GM18517 (cell line): ENCODE results near the gene IFNA7.
"Not testable (repeated sequence)": the region's sequence is repeated elsewhere in the genome, so short reads cannot be mapped to it uniquely, and the experiment has no call there.

Experiments used
- ATAC-seq: cut with Tn5 transposase; IDR thresholded peaks from one replicate; pipeline ENCODE4 v1.9.1; 2021; ENCODE audit warnings: mild to moderate bottlenecking, moderate library complexity; ENCODE audit not compliant: unreplicated experiment

Gene IFNA7

DNA sequence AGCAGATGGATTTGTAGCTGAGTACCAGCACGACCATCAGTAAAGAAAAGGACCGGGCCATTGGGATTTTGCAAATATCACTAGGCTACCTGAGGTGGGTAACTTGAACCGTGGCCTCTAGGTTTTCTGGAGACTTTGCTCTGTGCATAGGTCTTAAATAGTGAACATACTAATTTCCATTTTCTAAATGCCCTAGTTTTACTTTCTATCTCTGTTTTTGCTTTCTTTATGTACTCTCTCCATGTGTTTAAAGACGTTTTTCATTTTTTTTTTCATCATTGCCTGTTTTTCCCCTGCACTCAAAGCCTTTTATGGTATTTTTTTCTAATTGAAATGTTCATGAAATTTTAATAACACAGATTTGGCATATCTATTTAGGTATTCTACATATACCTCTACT, at the start of gene IFNA7:
Gene IFNA7 (minus strand): TSS at position 101 of the 400 bp plus-strand sequence. CDS start 40 bp downstream, at position 61.
- ATAC-seq: not testable (repeated sequence)

- no peak for ATAC-seq
These were observed 49.6 kb upstream of the IFNA7 start for GRCh38 chr9:21251638-21252037.

DNA sequence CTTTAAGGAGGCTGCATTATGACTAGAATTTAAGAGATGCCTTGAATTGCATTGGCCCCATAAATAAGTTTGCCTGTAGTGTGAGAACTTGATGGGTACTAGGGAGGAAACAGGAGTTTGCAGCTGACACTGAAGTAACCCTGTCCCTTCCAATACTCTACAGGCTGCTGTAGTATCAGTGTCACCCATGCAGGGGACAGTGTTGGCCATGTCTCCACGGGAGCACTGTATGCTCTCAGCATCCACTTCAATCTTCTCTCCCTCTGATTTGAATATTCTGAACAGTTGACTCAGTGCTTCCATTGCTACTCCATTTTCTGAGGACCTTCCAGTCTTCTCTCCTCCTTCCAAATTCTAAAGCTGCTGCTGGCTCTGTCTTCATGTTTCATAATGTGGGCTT, 49.2 kb upstream of the IFNA7 start:
- ATAC-seq: no peak

- no peak for ATAC-seq
These were observed 42.8 kb upstream of the IFNA7 start for GRCh38 chr9:21244836-21245235.

GRCh38 chr9:21239911-21240310, 37.9 kb upstream of the IFNA7 start, which contains the start of gene IFNA14:
IFNA14 (minus strand) TSS chr9:21240005; CDS start chr9:21239935, 70 bp downstream.
- peak; percentile 45 for ATAC-seq

DNA sequence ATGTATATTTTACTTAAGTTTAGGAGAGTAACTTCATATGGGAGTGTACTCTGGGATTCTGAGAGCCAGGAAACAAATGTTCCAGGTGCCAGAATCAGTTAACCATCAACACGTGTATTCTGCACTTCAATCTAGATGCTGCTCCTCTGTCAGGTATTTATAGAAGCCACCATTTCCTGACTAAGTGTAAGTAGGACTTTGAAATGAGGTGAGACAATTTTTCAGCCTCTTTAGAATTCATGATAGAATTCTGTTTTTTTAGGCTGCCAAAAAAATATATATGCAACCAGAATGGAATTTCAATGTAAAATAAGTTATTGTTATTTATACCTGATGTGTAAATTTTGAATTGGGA, 34.3 kb upstream of the IFNA7 start:
- ATAC-seq: not testable (repeated sequence)

GRCh38 chr9:21235468-21236359, 33.7 kb upstream of the IFNA7 start:
- ATAC-seq: peak; percentile 82

DNA sequence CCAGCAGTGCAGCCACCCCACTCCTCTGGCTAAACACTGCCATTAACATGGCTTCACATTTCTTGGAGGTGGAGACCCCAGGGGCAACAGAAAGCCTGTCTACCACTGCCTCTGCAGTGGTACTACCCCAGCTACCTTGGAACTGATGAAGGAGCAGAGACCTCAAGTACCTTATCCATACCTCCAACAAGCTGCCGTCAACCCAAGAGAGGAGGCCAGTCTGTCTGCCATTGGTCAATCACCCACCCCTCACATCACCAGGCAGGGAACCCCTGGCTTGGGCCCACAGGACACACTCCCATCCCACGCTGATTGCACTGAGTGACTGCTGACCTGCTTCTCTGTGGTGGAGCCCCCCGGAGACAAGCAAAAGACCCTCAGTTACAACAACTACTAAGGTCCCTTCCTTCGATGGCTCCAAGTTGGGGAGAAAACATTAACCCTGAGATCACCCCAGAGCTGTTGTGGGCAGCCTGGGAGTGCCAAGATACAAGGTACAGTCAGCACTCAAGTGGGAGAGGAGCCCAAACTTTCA, 32.2 kb upstream of the IFNA7 start:
- no peak for ATAC-seq

DNA sequence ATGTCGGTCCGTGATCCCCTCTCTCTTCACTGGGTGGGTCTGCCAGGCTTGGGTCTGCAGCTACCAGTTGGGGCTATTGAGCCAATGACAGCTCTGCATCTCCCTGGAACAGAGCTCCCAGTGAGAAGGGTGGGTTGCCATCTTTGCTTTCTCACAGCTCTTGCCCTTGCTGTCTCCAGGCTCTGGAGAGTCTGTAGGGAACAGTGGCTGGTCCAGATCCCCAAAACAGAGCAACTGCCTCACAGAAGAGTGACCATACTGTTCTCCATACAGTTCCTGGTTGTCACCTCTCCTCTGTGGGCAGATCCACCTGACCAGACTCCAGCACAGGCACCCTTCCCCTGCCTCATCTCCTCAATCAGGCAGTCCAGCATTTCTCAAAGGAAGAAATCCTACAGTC, 31.3 kb upstream of the IFNA7 start:
- ATAC-seq: no peak

GRCh38 chr9:21228122-21228521, 26.1 kb upstream of the IFNA7 start, which contains the start of gene IFNA17:
IFNA17 (minus strand) TSS chr9:21228222; CDS start chr9:21228173, 49 bp downstream.
- ATAC-seq: no peak

DNA sequence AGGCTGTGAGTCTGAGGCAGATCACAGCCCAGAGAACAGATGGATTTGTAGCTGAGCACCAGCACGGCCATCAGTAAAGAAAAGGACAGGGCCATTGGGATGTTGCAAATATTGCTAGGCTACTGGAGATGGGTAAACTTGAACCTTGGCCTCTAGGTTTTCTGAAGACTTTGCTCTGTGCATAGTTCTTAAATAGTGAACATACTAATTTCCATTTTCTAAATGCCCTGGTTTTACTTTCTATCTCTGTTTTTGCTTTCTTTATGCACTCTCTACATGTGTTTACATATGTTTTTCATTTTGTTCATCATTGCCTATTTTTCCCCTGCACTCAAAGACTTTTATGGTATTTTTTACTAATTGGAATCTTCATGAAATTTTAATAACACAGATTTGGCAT, 15.2 kb upstream of the IFNA7 start, which contains the start of gene IFNA16:
Gene IFNA16 (minus strand): TSS at position 101 of the 400 bp plus-strand sequence. CDS start 6 bp downstream, at position 95.
- not testable (repeated sequence) for ATAC-seq

DNA sequence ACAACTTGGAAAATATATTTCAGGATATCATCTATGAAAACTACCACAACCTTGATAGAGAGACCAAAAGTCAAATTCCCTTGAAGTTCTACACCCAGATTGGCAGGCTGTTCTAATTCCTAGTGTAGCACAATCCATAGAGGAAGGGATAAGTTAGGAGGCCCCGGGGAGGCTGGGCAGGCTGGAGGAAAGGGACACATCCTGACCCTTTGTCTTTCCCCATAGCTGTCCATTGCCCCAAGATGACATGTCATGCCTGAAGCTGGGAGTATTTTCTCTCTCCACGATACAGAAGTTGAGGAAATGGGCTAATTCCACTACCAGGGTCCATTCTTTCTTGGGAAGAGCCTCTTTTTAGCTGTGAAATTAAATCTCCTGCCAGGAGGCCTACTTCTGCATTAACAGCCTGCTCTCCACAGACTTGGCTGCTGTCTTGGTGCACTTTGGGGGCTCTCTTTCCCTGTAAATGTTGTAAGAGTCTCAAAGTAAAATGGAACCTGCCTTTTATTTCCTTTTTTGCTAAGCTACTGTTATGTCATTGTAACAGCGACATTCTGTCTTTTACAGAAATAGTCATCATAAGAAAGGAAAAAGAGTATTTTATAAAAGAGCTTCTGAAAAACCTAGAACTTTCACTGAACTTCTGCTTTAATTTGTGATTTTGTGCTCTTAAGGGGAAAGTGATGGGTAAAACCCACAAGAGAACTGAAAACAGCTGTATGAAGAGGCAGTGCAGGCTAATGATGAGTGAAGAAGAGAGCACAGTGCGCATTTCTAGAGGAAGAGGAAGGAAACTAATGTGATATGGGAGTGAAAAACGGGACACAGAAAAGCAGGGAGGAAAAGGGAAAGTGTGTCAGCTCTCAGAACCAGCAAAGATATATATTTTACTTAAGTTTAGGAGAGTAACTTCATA, 11.7 kb upstream of the IFNA7 start:
- ATAC-seq: peak; percentile 81

DNA sequence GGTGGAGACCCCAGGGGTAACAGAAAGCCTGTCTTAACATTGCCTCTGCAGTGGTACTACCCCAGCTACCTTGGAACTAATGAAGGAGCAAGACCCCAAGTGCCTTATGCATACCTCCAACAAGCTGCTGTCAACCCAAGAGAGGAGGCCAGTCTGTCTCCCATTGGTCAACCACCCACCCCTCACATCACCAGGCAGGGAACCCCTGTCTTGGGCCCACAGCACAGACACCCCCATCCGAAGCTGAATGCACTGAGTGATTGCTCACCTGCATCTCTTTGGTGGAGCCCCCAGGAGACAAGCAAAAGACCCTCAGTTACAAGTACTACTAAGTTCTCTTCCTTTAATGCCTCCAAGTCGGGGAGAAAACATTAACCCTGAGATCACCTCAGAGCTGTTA, 10.2 kb upstream of the IFNA7 start:
- ATAC-seq: not testable (repeated sequence)

DNA sequence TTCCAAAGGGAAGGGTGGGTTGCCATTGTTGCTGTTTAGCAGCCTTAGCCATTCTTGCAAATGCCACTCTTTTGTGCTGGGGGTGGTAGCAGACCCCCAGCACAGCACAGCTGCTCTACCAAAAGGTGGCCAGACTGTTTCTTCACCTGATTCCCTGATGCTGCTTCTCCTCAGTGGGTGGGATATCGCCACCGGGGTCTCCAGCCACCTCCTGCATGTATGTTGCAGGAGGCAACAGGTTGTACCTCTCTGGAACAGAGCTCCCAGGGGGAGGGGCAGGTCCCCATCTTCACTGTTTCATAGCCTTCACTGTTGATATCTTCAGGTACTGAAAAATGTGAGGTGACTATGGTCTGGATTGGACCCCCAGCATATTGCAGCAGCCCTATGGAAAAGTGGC, 8.8 kb upstream of the IFNA7 start:
- not testable (repeated sequence) for ATAC-seq

DNA sequence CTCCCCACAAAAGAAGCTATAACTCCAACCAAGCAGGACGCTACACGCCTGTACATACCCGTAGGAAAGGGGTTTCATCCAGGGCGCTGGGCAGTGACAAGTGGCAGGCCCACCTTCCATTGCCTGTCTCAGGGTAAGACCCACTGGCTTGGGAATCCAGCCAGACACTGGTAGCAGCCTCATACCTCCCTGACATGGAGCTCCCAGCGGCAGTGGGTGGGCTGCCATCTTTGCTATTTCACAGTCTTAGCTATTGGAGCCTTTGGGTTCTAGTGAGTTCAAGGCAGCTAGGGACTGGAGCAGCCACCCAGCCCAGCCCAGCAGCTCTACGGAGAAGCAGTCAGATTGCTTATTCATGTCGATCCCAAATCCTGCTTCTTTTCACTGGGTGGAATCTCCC, 8.3 kb upstream of the IFNA7 start:
- no peak for ATAC-seq

DNA sequence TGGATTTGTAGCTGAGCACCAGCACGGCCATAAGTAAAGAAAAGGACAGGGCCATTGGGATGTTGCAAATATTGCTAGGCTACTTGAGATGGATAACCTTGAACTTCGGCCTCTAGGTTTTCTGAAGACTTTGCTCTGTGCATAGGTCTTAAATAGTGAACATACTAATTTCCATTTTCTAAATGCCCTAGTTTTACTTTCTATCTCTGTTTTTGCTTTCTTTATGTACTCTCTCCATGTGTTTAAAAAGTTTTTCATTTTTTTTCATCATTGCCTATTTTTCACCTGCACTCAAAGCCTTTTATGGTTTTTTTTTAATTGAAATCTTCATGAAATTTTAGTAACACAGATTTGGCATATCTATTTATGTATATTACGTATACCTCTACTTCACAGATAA, 5.0 kb upstream of the IFNA7 start, which contains the start of gene IFNA10:
Gene IFNA10 (minus strand): TSS at position 101 of the 400 bp plus-strand sequence. CDS start 46 bp downstream, at position 55.
- ATAC-seq: not testable (repeated sequence)

DNA sequence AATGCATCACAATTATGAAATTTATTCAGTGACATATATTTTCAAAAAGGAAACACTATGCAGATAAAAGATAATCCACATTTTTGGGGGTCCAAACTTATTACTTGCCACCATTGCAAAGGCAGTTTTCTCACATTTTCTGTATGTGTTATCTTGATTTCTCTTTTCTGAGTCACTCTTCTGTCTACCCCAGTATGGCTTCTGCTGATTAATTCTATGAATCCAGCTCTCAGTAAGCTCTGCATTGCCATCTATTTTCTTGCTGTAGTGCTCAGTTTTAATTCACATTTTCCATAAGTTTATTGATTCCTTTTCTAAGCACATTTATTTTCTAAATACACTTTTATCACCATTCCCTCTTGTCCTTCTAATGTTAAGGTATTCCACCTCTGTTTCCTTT, 3.2 kb upstream of the IFNA7 start:
- no peak for ATAC-seq

DNA sequence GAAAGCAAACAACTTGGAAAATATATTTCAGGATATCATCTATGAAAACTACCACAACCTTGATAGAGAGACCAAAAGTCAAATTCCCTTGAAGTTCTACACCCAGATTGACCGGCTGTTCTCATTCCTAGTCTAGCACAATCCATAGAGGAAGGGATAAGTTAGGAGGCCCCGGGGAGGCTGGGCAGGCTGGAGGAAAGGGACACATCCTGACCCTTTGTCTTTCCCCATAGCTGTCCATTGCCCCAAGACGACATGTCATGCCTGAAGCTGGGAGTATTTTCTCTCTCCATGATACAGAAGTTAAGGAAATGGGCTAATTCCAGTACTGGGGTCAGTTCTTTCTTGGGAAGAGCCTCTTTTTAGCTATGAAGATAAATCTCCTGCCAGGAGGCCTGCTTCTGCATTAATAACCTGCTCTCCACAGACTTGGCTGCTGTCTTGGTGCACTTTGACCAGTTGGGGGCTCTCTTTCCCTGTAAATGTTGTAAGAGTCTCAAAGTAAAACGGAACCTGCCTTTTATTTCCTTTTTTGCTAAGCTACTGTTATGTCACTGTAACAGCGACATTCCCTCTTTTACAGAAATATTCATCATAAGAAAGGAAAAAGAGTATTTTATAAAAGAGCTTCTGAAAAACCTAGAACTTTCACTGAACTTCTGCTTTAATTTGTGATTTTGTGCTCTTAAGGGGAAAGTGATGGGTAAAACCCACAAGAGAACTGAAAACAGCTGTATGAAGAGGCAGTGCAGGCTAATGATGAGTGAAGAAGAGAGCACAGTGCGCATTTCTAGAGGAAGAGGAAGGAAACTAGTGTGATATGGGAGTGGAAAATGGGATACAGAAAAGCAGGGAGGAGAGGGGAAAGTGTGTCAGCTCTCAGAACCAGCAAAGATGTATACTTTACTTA, 6.9 kb downstream of the IFNA7 start:
- peak; percentile 95 for ATAC-seq

- not testable (repeated sequence) for ATAC-seq
These were observed 14.5 kb downstream of the IFNA7 start, which contains the start of gene IFNA4 for GRCh38 chr9:21187487-21187886. IFNA4 (minus strand) TSS chr9:21187587; CDS start chr9:21187531, 56 bp downstream.
